K562 (cell line): ENCODE data around the gene GTF2H4. TPM values are rescaled to one million over a fixed set of nuclear protein-coding genes. Genes with fewer than 3 reads are reported as not detected.

ENCODE experiments used
- ARNT ChIP-seq, 2 experiments: fragments of 450-650 bp; IDR thresholded peaks; 2 replicates each; pipeline ENCODE4 v1.6.1; 2016; ENCODE audit warnings: mild to moderate bottlenecking in 1 of 2
- ATF2 ChIP-seq: sonication (generic); formaldehyde crosslinking; IDR thresholded peaks from 2 replicates; pipeline ENCODE4 v1.8.1; 2022; ENCODE audit warnings: missing genetic modification reagents
- BRD4 ChIP-seq: fragments of 200-600 bp; sonication (generic); IDR thresholded peaks from 2 replicates; pipeline ENCODE4 v1.6.1; 2017; ENCODE audit warnings: inconsistent platforms
- CBFA2T2 ChIP-seq: fragments of 450-650 bp; conservative IDR thresholded peaks from 2 replicates; pipeline ENCODE4 v1.6.1; 2017; ENCODE audit warnings: mild to moderate bottlenecking
- CBFA2T3 ChIP-seq: fragments of 450-650 bp; IDR thresholded peaks from 2 replicates; pipeline ENCODE4 v1.6.1; 2017
- CHAMP1 ChIP-seq: fragments of 450-650 bp; IDR thresholded peaks from 2 replicates; pipeline ENCODE4 v1.6.1; 2016; ENCODE audit warnings: mild to moderate bottlenecking
- DNMT1 ChIP-seq: fragments of 450-650 bp; IDR thresholded peaks from 2 replicates; pipeline ENCODE4 v1.6.1; 2016; ENCODE audit warnings: antibody characterized with exemption, mild to moderate bottlenecking
- ETV5 ChIP-seq: sonication (generic); formaldehyde crosslinking; IDR thresholded peaks from 2 replicates; pipeline ENCODE4 v1.4.0; 2020; ENCODE audit warnings: low read depth, mild to moderate bottlenecking, missing genetic modification reagents
- FOXP1 ChIP-seq: sonication (generic); formaldehyde crosslinking; IDR thresholded peaks from 2 replicates; pipeline ENCODE4 v1.8.0; 2022; ENCODE audit warnings: mild to moderate bottlenecking, missing genetic modification reagents
- HDAC2 ChIP-seq: fragments of 450-650 bp; IDR thresholded peaks from 2 replicates; pipeline ENCODE4 v1.6.1; 2016; ENCODE audit warnings: mild to moderate bottlenecking
- HEY1 ChIP-seq: fragments of 250-450 bp; sonication (Bioruptor Pico); IDR thresholded peaks from 2 replicates; pipeline ENCODE4 v1.5.0; 2020; ENCODE audit warnings: mild to moderate bottlenecking, moderate library complexity, borderline replicate concordance
- KHSRP ChIP-seq: fragments of 450-650 bp; IDR thresholded peaks from 2 replicates; pipeline ENCODE4 v1.6.1; 2017
- LARP7 ChIP-seq: fragments of 450-650 bp; IDR thresholded peaks from 2 replicates; pipeline ENCODE4 v1.6.1; 2016
- MAFF ChIP-seq: IDR thresholded peaks from 2 replicates; pipeline ENCODE4 v1.6.1; 2012; ENCODE audit warnings: low read length, improper control_type of control experiment
- MAFG ChIP-seq: fragments of 450-650 bp; conservative IDR thresholded peaks from 2 replicates; pipeline ENCODE4 v1.6.1; 2016; ENCODE audit warnings: missing genetic modification characterization, missing compliant biosample characterization
- NFE2L1 ChIP-seq: fragments of 450-650 bp; IDR thresholded peaks from 2 replicates; pipeline ENCODE4 v1.6.1; 2016; ENCODE audit warnings: missing genetic modification characterization, low read depth, mild to moderate bottlenecking, missing compliant biosample characterization, moderate library complexity, borderline replicate concordance
- SMARCA5 ChIP-seq: fragments of 450-650 bp; IDR thresholded peaks from 2 replicates; pipeline ENCODE4 v1.6.1; 2016
- SOX6 ChIP-seq: fragments of 450-650 bp; IDR thresholded peaks from 2 replicates; pipeline ENCODE4 v1.6.1; 2014; ENCODE audit warnings: mild to moderate bottlenecking
- TRIM24 ChIP-seq, 2 experiments: fragments of 450-650 bp; IDR thresholded peaks; 2 replicates each; pipeline ENCODE4 v1.6.1; 2016
- TRIM28 ChIP-seq: fragments of 450-650 bp; IDR thresholded peaks from 2 replicates; pipeline ENCODE4 v1.6.1; 2017
- ZFP36 ChIP-seq: fragments of 150-350 bp; IDR thresholded peaks from 2 replicates; pipeline ENCODE4 v1.6.1; 2018; ENCODE audit warnings: low read length, low read depth; ENCODE audit not compliant: partially characterized antibody
- ZNF140 ChIP-seq: fragments of 250-450 bp; sonication (Bioruptor Pico); IDR thresholded peaks from 2 replicates; pipeline ENCODE4 v1.8.0; 2021; ENCODE audit warnings: moderate library complexity, mild to moderate bottlenecking, inconsistent platforms
- ZNF184 ChIP-seq: sonication (generic); formaldehyde crosslinking; IDR thresholded peaks from 2 replicates; pipeline ENCODE4 v1.5.0; 2020; ENCODE audit warnings: missing genetic modification reagents
- polyA plus RNA-seq, 8 experiments: library from polyadenylated mRNA; depleted of rRNA in 4 of 8; stranded (reverse) in 5 of 8; unstranded in 3 of 8; fragments of >200 nt; fragmentation: Nextera tagmentation in 2 of 8; fragmentation: Illumina TruSeq in 1 of 8; extraction: Ambion mirVana in 2 of 8; extraction: Trizol in 1 of 8; gene quantifications; 2 replicates each; pipeline versions ENCODE4 v1.2.1 to v1.2.3, GENCODE V29; 2011 to 2014; ENCODE audit warnings: inconsistent platforms in 1 of 8, missing spikeins in 1 of 8
- total RNA-seq, 7 experiments: library from RNA; depleted of rRNA in 6 of 7; stranded (reverse); fragments of >200 nt in 6 of 7; fragmentation: Illumina TruSeq in 2 of 7; extraction: Trizol in 2 of 7; gene quantifications; 2 replicates each; pipeline versions ENCODE4 v1.2.1 to v1.2.3, GENCODE V29; 2011 to 2021; ENCODE audit warnings: low replicate concordance in 1 of 7
- TF ChIP-seq, protein P1 (sequence below): sonication (generic); formaldehyde crosslinking; IDR thresholded peaks from 2 replicates; pipeline ENCODE4 v1.8.1; 2023; ENCODE audit warnings: mild to moderate bottlenecking, missing genetic modification reagents

GTF2H4 gene
- total and polyA plus RNA-seq, 9 of the 15 experiments (the other 6 are each of a cell fraction or from before 2014, with no cell fraction given) = 3.6 to 86.1 (median 39.6) TPM

GRCh38 chr6:30871592-30872183 lies 36.3 kb upstream of the GTF2H4 start (continued):
- TF ChIP-seq ZNF140 (no peak), ZFP36 (no peak), ETV5 (CRISPR knock-in tag) (no peak), LARP7 (0 out of 2 replicates have a peak, but pooled peaks have one; percentile 14), ZNF184 (CRISPR knock-in tag) (no peak), SMARCA5 (no peak), NFE2L1 (tag) (no peak), SOX6 (no peak), MAFG (tag) (0 out of 2 replicates have a peak, but pooled peaks have one; percentile 4), KHSRP (no peak), CHAMP1 (no peak), DNMT1 (0 out of 2 replicates have a peak, but pooled peaks have one; percentile 1), HDAC2 (0 out of 2 replicates have a peak, but pooled peaks have one; percentile 5), ATF2 (CRISPR knock-in tag) (no peak), CBFA2T3 (peak; percentile 40; the same call in 1 of the 2 replicates), TRIM24 (IDR thresholded peaks at IDR 0.05) (peak; percentile 86 to 89), TRIM28 (peak; percentile 61; the same call in 1 of the 2 replicates), CBFA2T2 (0 out of 2 replicates have a peak, but pooled peaks have one; percentile 7), HEY1 (CRISPR knock-in tag) (no peak), BRD4 (no peak), MAFF (no peak), FOXP1 (CRISPR knock-in tag) (no peak), ARNT (IDR thresholded peaks at IDR 0.05) (no peak)
- TF ChIP-seq, protein P1, sequence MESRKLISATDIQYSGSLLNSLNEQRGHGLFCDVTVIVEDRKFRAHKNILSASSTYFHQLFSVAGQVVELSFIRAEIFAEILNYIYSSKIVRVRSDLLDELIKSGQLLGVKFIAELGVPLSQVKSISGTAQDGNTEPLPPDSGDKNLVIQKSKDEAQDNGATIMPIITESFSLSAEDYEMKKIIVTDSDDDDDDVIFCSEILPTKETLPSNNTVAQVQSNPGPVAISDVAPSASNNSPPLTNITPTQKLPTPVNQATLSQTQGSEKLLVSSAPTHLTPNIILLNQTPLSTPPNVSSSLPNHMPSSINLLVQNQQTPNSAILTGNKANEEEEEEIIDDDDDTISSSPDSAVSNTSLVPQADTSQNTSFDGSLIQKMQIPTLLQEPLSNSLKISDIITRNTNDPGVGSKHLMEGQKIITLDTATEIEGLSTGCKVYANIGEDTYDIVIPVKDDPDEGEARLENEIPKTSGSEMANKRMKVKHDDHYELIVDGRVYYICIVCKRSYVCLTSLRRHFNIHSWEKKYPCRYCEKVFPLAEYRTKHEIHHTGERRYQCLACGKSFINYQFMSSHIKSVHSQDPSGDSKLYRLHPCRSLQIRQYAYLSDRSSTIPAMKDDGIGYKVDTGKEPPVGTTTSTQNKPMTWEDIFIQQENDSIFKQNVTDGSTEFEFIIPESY (CRISPR knock-in tag) = no peak
